Bronchial epithelial cell (primary cell): Measurements from ENCODE around the gene RPS6KA2. TPM values are rescaled to one million over a fixed set of nuclear protein-coding genes. Genes with fewer than 3 reads are reported as not detected.
"Not testable (repeated sequence)": the region's sequence is repeated elsewhere in the genome, so short reads cannot be mapped to it uniquely, and the experiment has no call there.

ENCODE experiments used
- DNase-seq: peaks from one replicate; pipeline ENCODE4 v3.0.0-alpha.2; 2010; ENCODE audit warnings: low read depth
- FAIRE-seq: peaks from 2 replicates; lab custom pipeline; 2011; peaks lifted over from hg19 to GRCh38; lab: Jason Lieb, UNC
- H3K27me3 ChIP-seq: 2 replicates; pipeline ENCODE4 v1.5.1; 2011; ENCODE audit warnings: low read length; ENCODE audit not compliant: control insufficient read depth, insufficient read depth
- H3K36me3 ChIP-seq: 2 replicates; pipeline ENCODE4 v1.5.1; 2011; ENCODE audit warnings: low read length; ENCODE audit not compliant: control insufficient read depth, insufficient read depth
- H3K4me3 ChIP-seq: 2 replicates; pipeline ENCODE4 v1.5.1; 2011; ENCODE audit warnings: mild to moderate bottlenecking, low read depth, low read length, control low read depth
- total RNA-seq: library from RNA; depleted of rRNA; stranded (reverse); fragments of >200 nt; gene quantifications from 2 replicates; pipeline ENCODE4 v1.2.1, GENCODE V29; 2014
- TF ChIP-seq, protein P1 (sequence below): IDR thresholded peaks from 2 replicates; pipeline ENCODE4 v1.5.1; 2011; ENCODE audit warnings: mild to moderate bottlenecking, moderate library complexity, low read length, control low read depth, inconsistent platforms; ENCODE audit not compliant: insufficient read depth, severe bottlenecking

RPS6KA2 gene
- total RNA-seq, 1 donor from 2014 or later: 42.6 TPM

DNA sequence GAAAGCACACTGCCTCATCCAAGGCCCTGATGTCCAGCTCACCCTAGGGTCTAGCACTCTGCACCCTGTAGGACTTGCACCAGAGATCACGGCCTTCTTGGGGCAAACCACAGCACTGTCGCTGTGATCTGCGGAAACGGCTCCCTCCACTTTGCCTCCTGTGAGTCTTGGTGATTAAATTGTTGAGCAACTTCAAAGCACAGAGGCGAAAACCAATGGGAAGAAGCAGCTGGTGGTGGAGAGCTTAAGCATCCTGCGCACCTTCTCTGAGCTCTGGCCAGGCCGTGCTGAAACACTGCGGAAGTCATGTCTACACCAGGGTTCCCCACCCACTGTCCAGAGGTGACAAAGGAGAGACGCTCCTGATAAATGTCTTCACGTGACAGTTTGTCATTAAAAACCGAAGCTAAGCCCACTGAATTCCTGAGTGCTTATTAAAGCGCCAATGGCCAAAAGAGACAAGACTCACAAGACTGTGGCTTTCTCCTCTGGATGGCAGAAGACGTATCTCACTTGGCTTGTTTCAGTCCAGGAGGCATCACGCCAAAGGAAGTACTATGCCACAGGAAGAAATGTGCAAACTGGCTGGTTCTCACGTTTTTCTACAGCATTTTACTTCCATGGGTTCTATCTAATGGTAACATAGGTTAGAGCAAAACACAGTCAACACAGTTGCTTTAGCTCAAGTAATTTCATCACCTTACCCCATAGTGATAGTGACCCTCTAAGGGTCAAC is 43.7 kb downstream of the RPS6KA2 start:
- TF ChIP-seq, protein P1, sequence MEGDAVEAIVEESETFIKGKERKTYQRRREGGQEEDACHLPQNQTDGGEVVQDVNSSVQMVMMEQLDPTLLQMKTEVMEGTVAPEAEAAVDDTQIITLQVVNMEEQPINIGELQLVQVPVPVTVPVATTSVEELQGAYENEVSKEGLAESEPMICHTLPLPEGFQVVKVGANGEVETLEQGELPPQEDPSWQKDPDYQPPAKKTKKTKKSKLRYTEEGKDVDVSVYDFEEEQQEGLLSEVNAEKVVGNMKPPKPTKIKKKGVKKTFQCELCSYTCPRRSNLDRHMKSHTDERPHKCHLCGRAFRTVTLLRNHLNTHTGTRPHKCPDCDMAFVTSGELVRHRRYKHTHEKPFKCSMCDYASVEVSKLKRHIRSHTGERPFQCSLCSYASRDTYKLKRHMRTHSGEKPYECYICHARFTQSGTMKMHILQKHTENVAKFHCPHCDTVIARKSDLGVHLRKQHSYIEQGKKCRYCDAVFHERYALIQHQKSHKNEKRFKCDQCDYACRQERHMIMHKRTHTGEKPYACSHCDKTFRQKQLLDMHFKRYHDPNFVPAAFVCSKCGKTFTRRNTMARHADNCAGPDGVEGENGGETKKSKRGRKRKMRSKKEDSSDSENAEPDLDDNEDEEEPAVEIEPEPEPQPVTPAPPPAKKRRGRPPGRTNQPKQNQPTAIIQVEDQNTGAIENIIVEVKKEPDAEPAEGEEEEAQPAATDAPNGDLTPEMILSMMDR: no peak
- FAIRE-seq (no peak), DNase-seq (no peak)
- Histone ChIP-seq H3K4me3 (no peak overlapping the region), H3K27me3 (no peaks in the 10 kb centered on the region), H3K36me3 (no peaks in the 10 kb centered on the region)

DNA sequence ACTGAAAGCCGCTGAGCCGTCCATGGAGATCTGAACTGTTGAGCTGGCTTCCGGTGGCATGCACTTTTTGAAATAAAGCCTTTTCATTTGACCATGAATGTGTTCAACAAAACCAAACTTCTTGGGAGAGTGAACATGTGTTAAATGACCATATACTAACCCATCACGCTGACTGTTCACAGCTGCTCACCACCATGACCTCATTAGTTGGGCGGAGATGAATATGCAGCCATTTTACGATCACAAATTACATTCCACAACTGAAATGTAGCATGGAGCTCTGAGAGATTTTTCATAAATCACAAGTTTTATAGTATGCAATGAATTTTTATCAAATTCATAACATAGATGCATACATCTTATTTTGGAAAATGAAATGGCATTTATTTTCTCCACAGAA is 44.8 kb downstream of the RPS6KA2 start:
- FAIRE-seq: no peak
- H3K4me3 ChIP-seq: no peak overlapping the region
- no peaks in the 10 kb centered on the region for H3K27me3 ChIP-seq
- no peak for DNase-seq
- TF ChIP-seq, protein P1: no peak
- H3K36me3 ChIP-seq: no peaks in the 10 kb centered on the region

DNA sequence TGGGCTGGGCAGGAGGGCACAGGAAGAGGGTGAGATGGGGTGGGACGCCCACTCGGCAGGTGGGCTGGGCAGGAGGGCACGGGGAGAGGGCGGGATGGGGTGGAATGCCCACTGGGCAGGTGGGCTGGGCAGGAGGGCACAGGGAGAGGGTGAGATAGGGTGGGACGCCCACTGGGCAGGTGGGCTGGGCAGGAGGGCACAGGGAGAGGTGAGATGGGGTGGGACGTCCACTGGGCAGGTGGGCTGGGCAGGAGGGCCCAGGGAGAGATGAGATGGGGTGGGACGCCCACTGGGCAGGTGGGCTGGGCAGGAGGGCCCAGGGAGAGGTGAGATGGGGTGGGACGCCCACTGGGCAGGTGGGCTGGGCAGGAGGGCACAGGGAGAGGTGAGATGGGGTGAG is 45.2 kb downstream of the RPS6KA2 start:
- H3K27me3 ChIP-seq, H3K4me3 ChIP-seq, FAIRE-seq, H3K36me3 ChIP-seq, DNase-seq: not testable (repeated sequence)

DNA sequence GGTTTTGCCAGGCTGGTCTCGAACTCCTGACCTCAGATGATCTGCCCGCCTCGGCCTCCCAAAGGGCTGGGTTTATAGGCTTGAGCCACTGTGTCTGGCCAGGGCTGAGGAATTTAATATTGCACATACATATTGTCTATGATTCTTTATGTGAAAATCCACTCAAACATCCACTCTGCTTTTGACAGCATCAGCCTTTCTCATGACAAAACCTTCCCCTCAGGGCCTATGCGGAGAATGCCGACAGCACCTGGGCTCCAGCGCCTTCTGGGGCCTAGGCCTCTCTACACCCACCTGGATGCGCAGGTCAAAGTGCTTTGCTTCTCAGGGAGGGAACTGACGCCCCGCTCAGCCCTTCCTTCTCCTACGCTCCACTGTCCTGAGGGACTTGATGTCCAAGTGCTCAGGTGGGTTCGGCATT is 46.0 kb downstream of the RPS6KA2 start:
- no peak for FAIRE-seq
- no peaks in the 10 kb centered on the region for H3K36me3 ChIP-seq
- no peak for DNase-seq
- H3K27me3 ChIP-seq: no peaks in the 10 kb centered on the region
- TF ChIP-seq, protein P1: no peak
- no peak overlapping the region for H3K4me3 ChIP-seq

DNA sequence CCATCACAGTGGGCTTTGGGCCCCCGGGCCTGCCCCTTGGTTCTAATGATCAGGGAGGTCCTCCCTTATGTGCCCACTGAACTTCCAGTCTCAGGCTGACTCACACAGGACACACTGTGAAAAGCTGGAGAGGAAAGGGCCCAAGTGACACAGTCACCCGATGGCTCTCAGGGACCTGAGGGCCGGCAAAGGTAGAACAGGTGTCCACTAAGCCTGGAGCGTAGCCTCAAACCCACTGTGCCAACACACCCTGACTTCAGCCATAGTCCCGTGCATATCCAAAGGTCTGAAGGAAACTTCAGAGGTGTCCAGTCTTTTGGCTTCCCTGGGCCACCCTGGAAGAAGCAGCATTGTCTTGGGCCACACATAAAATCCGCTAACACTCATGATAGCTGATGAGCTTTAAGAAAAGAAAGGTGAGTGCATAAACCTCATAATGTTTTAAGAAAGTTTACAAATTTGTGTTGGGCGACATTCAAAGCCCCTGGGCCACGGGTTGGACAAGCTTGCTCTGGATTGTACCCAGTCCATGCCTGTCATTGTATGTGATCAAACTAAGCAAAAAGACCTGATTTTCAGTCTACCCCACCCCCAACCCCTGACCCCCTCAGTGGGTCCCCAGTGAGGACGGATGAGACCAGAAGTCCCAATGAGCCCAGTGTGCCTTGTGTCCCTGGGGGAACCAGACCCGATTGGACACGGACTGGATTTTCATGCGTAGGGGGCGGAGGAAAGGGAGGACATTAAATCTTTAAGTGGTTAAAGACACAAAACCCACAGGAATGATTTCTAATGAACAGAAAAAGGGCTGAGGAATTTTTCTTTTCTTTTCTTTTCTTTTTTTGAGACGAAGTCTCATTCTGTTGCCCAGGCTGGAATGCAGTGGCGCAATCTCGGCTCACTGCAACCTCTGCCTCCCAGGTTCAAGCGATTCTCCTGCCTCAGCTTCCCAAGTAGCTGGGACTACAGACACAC is 46.7 kb downstream of the RPS6KA2 start:
- FAIRE-seq: no peak
- TF ChIP-seq, protein P1: no peak
- Histone ChIP-seq H3K27me3 (no peaks in the 10 kb centered on the region), H3K36me3 (no peaks in the 10 kb centered on the region), H3K4me3 (no peak overlapping the region)
- no peak for DNase-seq

DNA sequence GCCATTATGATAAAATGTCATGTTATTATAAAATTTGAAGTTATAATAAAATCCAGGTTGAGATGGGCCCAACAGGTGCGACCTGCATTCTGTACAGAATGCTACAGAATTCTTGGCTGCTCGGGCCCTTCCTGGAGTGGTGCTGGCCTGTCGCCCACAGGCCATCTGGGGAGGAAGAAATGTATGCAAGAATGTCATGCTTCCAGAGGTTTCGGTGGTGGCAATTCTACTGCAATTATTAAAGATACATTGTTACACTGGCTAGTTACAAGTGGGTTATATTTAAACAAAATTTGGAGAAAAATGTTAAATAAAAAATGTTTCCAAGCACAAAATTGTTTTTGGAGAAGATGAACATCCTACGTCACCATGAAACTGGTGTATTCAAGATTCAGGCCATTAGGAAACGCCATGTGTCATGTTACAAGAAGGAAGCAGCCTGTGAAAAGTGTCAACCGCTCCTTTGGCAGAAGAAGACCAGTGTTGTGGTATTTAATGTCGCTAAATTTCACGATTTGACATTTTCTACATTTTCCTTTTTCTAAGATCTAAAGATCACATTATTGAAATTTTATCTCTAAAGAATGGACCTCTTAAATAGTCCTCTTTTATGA is 47.7 kb downstream of the RPS6KA2 start:
- FAIRE-seq (no peak), DNase-seq (no peak)
- TF ChIP-seq, protein P1: no peak
- Histone ChIP-seq H3K27me3 (no peaks in the 10 kb centered on the region), H3K36me3 (no peaks in the 10 kb centered on the region), H3K4me3 (no peak overlapping the region)
